GM10266 (cell line): ENCODE data around the gene HTR6.

ENCODE experiments used
- DNase-seq: peaks from one replicate; pipeline ENCODE4 v3.0.0; 2012; ENCODE audit errors: extremely low spot score
- TF ChIP-seq, protein P1 (sequence below): IDR thresholded peaks from 2 replicates; pipeline ENCODE4 v1.5.1; 2012; ENCODE audit warnings: mild to moderate bottlenecking, low read depth; ENCODE audit not compliant: control insufficient read depth, insufficient read depth; ENCODE audit errors: missing control alignments

Gene HTR6

DNA sequence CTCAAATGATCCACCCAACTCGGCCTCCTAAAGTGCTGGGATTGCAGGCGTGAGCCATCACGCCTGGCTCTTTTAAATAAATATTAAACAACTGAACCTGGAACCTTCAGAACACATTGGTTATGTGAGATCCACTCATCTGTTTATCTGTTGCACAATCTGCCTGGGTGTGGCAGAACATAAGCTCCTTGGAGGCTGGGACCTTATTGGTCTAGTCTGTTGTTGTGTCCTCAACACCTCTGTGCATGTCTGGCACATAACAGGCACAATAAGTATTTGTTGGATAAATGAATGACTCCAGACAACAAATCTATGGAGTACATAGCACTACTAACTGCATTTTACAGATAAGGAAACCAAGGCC is 24.7 kb upstream of the HTR6 start:
- TF ChIP-seq, protein P1, sequence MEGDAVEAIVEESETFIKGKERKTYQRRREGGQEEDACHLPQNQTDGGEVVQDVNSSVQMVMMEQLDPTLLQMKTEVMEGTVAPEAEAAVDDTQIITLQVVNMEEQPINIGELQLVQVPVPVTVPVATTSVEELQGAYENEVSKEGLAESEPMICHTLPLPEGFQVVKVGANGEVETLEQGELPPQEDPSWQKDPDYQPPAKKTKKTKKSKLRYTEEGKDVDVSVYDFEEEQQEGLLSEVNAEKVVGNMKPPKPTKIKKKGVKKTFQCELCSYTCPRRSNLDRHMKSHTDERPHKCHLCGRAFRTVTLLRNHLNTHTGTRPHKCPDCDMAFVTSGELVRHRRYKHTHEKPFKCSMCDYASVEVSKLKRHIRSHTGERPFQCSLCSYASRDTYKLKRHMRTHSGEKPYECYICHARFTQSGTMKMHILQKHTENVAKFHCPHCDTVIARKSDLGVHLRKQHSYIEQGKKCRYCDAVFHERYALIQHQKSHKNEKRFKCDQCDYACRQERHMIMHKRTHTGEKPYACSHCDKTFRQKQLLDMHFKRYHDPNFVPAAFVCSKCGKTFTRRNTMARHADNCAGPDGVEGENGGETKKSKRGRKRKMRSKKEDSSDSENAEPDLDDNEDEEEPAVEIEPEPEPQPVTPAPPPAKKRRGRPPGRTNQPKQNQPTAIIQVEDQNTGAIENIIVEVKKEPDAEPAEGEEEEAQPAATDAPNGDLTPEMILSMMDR, result no peak
- no peak for DNase-seq

DNA sequence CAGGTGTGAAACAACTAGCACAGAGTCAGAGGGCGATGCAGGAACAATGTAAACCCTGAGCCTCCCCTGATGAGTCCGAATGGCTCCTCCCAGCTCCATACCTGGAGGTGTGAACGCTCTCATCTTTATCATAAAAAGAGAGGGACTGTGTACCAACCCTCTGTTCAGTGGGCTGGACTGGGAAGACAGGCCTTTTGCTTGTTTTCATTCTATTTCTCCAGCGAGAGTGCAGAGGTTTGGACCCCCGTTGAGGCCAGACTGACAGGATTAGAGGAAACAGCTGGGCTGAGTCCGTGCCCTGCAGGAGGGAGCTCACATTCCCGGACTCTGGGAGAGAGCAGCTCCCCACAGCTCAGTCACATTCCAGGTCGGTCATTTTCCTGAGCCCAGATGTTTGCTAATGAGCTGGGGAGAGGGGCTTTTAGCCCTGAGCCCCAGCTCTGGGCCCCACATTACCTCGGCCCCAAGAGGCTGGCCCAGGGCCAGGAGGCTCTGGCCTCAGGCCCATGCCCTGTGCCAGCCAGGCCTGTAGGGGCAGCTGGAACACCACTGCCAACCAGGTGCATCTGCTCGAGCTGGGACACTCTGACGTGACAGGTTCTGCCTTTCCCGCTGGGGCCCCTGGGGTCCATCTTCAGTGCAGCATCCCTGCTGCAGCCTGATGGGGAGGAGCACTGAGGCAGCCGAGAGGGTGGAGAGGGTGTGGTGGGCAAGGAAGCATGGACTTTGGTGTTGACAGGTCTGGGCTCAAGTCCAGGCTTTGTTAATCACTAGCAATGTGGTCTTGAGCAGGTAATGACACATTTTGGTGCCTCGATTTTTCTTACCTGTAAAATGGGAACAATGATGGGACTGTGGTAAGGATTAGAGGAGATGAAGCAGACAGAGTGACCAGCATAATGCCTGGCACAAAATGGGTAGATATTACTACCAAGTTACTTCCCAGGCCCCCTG is 24.0 kb upstream of the HTR6 start:
- TF ChIP-seq, protein P1, result no peak
- DNase-seq, result no peak

DNA sequence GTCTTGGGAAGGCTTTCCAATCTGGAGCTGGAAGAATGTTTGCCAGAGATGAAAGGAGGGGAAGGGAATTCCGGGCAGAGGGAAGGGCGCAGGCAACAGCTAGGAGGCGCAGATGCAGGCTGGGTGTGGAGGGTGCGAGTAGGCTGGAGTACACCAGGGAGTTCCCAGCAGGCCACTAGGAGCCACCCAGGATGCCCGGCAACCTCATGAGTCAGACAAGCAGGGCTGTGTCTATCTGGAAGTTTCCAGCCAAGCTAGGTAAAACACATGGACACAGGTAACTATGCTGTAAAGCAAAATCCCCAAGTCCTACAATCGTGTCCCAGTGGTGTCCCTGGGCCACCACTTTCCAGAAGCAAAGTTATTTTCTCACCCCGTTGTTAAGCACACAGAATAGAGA is 21.6 kb upstream of the HTR6 start:
- DNase-seq, result no peak
- TF ChIP-seq, protein P1, result no peak

DNA sequence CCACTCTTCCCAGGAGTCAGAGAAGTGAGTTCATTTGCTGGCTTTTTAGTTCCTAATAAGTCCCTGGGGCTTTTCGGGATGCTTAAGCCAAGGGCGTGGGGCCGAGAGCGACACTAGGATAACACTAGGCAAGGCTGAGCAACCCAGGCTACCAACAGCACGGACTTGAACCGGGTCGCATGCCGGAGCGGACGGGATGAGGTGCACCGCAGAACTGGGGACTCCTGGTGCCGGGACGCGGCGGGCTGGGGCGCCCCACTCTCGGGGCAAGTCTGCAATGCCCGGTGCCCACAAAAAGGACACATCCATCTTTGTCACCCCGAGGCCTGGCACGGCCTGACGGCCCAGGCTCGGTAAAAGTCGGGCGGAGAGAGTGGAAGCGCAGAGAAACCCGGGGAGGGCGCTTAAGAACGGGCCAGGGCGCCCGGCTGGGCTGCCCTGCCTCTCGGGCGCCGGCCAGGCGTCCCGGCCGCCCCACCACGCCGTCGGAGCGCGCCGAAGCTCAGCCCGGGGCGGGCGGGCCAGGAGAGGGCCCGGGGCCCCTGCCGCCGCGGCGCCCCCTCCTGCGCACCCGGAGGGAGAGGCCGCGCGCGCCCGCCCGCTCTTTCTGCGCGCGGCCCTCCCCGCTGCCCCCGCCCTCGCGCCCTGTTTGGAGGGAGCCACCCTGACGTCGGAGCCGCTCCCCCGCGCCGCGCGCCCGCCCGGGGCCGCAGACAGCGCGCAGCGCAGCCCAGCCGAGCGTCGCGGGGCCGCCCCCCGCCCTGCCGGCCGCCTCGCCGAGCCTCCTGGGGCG is 20.9 kb upstream of the HTR6 start, which contains the start of gene NBL1:
TSS of gene NBL1 (plus strand) at position 710 of the 793 bp plus-strand sequence. CDS start 10,720 bp downstream, outside the sequence.
- peak; percentile 87 for DNase-seq
- TF ChIP-seq, protein P1, result no peak

DNA sequence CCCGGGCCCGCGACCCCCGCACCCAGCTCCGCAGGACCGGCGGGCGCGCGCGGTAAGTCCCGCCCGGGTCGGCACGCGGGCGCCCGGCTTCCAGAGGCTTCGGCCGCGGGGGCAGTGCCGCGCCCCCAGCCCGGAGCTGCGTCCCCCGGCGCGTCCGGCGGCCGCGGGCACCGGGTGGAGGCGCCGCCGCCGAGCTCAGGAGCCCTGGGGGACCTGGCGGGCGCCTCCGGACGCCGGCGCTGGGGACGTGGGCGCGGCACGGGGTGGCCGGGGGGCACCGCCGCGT is 20.3 kb upstream of the HTR6 start:
- DNase-seq, result peak; percentile 70

DNA sequence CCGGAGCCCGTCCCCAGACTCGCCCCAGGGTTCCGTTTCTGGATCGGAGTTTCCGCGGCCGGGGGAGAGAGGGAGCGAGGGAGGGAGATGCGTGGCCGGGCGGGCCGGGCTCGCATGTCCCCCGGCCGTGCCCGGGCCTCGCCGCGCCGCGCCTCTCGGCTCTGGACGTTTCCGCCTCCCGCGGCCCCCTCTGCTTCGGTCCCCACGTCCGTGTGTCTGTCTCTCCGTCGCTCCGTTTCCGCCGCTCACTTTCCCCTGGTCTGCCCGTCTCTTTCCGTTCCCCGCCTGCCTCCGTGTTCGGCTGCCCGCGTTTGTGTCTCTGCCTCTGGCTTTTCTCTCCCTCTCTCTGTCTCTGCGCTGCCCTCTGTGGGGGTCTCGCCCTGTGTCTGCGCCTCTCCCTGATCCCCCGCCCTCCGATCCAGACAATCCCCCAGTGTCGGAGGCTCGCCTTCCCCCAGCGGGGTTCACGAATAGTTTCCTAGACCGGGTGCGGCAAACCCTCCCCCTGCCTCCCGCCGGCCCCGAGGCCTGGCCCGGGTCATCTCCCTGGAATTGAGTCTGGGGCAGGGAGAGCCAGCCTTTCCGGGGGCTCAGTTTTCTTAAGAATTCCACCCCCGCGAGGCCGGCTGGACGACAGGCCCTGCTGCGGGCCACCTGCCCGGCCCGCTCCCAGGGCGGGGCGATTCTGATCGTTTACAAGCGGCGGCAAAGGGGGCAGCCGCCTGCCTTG is 19.8 kb upstream of the HTR6 start:
- TF ChIP-seq, protein P1, result no peak
- peak; percentile 76 for DNase-seq

More for the DNA sequence above, 20.3 kb upstream of the HTR6 start:
- TF ChIP-seq, protein P1, result no peak
